ENCODE data around the gene COMMD7.
A peak's percentile ranks its signal among the peaks of the same experiment; 100 is the strongest.
"Not testable (repeated sequence)": the region's sequence is repeated elsewhere in the genome, so short reads cannot be mapped to it uniquely, and the experiment has no call there.

Gene COMMD7

GRCh38 chr20:32764005-32764960, 21.0 kb upstream of the COMMD7 start:
- no peak for DNase-seq

GRCh38 chr20:32763202-32764004, 20.1 kb upstream of the COMMD7 start:
- peak; percentile 54 for DNase-seq

- DNase-seq: peak; percentile 39
Measured at GRCh38 chr20:32762754-32763201, 19.5 kb upstream of the COMMD7 start.

GRCh38 chr20:32761831-32762753, 18.8 kb upstream of the COMMD7 start, which contains the start of gene DNMT3B:
Gene DNMT3B, plus strand, starts transcription at chr20:32762385. Its CDS starts 17,939 bp downstream, at chr20:32780324.
- peak; percentile 92 for DNase-seq

DNA sequence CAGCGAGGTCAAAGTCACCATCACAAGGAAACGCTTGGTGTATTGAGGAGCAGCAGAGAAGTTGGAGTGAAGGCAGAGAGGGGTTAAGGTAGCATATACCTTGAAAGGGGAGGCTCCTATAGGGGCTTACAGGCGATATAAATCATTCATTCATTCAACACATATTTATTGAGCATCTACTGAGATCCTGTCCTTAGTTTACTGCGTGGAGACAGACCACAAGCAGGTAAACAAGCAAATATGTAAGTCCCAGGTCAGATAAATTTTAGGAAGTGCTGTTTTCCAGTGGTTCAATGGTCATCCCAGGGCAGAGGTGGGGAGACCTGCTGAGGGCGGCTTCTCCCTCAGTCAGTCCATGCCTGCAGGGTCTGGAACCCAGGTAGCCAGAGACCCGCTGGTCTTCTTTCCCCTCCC, 18.2 kb upstream of the COMMD7 start:
- DNase-seq: no peak

DNA sequence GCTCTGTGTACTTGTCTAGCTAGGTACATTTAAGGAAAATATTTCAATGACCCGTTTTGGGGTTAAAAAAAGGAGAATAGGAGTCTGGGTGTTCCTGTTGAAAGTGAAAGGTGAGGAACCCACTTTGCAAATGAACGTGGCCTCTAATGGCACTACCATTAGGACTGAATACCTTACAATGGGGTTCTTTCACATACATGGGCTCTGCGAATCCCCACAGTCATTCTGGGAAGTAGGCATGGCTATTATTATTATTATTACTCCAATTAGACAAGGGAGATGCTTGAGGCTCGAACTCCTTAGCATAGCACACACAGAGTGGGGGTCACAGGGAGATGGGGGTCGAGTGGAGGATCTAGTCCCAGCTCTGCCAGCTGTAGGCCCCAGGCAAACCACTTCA, 12.9 kb upstream of the COMMD7 start:
- DNase-seq: no peak

GRCh38 chr20:32753731-32754130, 10.5 kb upstream of the COMMD7 start:
- no peak for DNase-seq

GRCh38 chr20:32752458-32753250, 9.4 kb upstream of the COMMD7 start:
- no peak for DNase-seq

GRCh38 chr20:32751702-32752457, 8.6 kb upstream of the COMMD7 start:
- DNase-seq: no peak

DNA sequence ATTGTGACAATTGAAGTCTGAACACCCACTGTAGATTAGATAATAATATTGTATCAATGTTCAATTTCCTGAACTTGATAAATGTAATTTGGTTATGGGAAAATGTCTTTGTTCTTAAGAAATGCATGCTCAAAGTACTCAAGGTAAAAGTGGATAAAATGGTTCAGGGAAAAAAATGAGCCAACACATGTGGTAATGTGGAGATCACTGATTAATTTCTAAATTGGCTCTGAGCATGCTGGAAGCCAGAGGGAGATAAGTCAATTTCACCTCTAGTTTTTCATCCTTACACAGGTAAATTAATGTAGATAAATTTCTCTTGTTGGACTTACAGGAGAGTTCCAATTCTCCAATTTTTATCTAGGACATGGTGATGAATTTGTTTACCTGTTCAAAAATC, 8.0 kb upstream of the COMMD7 start:
- no peak for DNase-seq

DNA sequence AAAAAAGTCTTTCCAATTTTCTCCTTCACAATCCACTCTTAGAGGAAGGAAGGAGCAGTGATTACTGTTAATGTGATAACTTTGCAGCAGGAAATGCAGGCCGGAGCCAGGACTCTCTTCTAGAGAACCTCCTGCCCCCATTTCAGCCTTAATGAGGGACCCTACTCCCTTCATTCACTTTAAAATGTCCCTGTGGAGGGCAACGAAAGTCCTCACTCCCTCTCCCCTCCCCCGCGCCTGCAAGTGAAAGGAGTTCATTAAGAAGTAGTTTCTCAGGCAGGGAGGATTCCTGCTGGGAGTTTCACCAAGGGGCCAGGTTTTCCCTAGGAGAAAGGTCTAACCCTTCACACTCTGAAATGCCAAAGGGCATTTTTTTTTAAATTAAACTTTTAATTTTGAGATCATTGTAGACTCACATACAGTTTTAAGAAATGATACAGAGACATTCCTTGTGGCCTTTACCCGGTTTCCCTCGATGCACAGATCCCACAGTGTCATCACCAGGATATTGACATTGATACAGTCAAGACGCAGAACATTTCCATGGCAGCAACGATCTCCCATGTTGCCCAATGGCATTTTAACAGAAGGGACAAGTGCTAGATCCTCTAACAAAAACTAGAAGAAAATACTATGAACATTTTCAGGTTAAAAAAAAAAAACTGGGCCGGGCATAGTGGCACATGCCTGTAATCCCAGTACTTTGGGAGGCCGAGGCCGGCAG, 6.8 kb upstream of the COMMD7 start:
- DNase-seq: no peak

DNA sequence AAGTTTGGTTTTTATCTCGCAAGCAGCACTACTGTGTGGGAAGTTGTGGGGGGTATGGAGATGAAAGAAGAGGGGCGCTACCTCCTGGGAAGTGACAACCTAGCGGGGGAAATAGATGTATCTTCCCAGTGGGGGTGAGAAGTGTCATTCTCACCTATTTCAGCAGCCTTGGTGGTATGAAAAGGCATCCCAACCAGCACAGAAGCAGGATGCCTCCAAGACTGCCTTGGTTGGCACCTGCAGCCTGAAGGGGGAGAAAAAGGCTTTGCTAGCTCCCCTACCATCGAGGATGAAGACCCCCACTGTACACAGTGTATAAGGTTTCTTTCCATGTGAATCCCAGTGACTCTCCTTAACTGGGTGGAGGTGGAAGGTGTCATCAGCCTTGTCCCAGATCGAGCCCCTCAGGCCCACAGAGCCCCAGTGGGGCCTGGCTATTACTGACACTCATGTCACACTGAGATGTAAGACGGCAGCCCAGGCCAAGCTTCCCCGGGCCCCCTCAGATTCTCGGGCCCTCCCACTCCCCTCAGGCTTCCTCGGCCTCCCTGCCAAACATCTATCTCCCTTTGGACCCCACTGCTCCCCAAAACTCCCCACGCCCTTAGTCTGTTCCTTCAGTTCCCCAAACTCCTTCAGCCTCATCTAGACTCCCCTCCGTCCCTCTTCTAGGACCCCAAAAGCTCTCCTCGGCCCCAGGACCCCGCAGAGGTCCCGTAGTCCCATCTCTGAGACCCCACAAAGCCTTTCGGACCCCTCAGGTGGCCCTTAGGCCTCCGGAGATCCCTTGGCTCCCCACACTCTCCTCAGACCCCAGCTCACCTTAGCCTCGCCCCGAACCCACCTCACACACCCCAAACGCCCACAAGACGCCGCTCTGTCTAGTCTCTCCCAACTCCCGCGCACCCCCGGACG, 688 bp downstream of the COMMD7 start:
- no peak for DNase-seq

DNA sequence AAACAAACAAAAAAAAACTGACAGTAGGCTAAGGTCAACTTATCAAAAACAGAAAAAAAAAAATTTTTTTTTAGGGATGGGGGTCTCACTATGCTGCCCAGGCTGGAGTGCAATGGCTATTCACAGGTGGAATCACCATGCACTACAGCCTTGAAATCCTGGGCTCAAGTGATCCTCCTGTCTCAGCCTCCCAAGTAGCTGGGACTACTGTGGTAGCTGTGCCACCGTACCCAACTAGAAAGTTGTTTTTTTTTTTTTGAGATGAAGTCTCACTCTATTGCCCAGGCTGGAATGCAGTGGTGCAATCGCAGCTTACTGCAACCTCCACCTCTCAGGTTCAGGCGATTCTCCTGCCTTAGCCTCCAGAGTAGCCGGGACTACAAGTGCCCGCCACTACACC, 2.1 kb downstream of the COMMD7 start:
- DNase-seq: no peak

DNA sequence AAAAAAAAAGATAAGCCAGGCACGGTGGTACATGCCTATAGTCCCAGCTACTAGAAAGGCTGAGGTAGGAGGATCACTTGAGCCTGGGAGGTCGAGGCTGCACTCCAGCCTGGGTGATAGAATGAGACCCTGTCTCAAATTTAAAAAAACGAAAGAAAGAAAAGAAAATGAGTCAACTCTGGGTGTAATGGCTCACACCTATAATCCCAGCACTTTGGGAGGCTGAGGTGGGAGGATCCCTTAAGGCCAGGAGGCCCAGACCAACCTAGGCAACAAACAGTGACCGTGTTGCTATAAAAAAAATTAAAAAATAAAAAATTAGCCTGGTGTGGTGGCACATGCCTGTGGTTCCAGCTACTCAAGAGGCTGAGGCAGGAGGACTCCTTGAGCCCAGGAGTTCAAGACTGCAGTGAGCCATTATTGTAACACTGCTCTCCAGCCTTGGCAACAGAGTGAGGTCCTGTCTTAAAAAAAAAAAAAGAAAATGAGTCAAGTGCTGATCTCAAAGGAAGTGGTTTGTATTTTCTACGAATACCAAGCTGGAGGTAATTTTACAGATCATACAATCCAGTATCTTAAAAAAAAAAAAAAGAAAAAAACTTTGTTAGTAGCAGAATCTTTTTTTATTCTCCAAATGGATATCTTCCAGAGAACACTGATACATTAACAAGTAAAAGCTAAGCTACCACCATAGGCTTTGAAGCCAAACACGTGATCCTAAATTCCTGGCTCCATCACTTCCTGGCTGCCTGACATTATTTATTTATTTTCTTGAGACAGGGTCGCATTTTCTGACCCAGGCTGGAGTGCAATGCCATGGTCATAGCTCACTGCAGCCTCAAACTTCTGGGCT, 5.7 kb downstream of the COMMD7 start:
- no peak for DNase-seq

DNA sequence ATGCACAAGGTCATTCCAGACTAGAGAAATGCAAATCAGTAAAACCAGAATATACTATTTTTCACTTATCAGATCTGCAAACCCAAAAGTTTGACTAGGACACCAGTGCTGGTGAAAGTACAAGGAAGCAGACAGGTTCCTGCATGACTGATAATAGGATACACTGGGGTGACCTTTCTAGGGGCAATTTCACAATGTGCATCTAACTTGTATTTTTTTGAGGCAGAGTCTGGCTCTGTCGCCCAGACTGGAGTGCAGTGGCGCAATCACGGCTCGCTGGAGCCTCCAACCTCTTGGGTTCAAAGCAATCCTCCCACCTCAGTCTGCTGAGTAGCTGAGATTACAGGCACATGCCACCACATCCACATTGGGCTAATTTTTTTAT, 11.4 kb downstream of the COMMD7 start:
- no peak for DNase-seq

- DNase-seq: not testable (repeated sequence)
Measured at GRCh38 chr20:32729334-32729733, 13.9 kb downstream of the COMMD7 start.

- not testable (repeated sequence) for DNase-seq
Measured at GRCh38 chr20:32728435-32728834, 14.8 kb downstream of the COMMD7 start.

GRCh38 chr20:32727683-32728082, 15.6 kb downstream of the COMMD7 start:
- DNase-seq: no peak

Data from NCI-H345 (cell line).